Ishikawa (cell line): Measurements from ENCODE around the gene GALNT10.

Experiments
- CEBPB ChIP-seq: IDR thresholded peaks from 2 replicates; pipeline ENCODE4 v1.6.1; 2012
- CREB1 ChIP-seq: IDR thresholded peaks from 2 replicates; pipeline ENCODE4 v1.6.1; 2012; ENCODE audit warnings: low read depth
- EP300 ChIP-seq: IDR thresholded peaks from 2 replicates; pipeline ENCODE4 v1.6.1; 2012; ENCODE audit warnings: borderline replicate concordance
- FOXM1 ChIP-seq: IDR thresholded peaks from 2 replicates; pipeline ENCODE4 v1.6.1; 2012; ENCODE audit warnings: low read depth, borderline replicate concordance
- MAX ChIP-seq: IDR thresholded peaks from 2 replicates; pipeline ENCODE4 v1.6.1; 2012
- NFIC ChIP-seq: IDR thresholded peaks from 2 replicates; pipeline ENCODE4 v1.6.1; 2012
- RAD21 ChIP-seq: IDR thresholded peaks from 2 replicates; pipeline ENCODE4 v1.6.1; 2012; ENCODE audit warnings: low read depth
- TAF1 ChIP-seq: IDR thresholded peaks from 2 replicates; pipeline ENCODE4 v1.6.1; 2012; ENCODE audit warnings: low read depth, mild to moderate bottlenecking
- TCF12 ChIP-seq: IDR thresholded peaks from 2 replicates; pipeline ENCODE4 v1.6.1; 2012; ENCODE audit warnings: low read depth
- TEAD4 ChIP-seq: IDR thresholded peaks from 2 replicates; pipeline ENCODE4 v1.6.1; 2012
- YY1 ChIP-seq: IDR thresholded peaks from 2 replicates; pipeline ENCODE4 v1.6.1; 2012; ENCODE audit warnings: low read depth
- ZBTB7A ChIP-seq: IDR thresholded peaks from 2 replicates; pipeline ENCODE4 v1.6.1; 2012; ENCODE audit warnings: low read depth
- TF ChIP-seq, protein P1 (sequence below): IDR thresholded peaks from 2 replicates; pipeline ENCODE4 v1.6.1; 2012; ENCODE audit warnings: low read depth, mild to moderate bottlenecking

DNA sequence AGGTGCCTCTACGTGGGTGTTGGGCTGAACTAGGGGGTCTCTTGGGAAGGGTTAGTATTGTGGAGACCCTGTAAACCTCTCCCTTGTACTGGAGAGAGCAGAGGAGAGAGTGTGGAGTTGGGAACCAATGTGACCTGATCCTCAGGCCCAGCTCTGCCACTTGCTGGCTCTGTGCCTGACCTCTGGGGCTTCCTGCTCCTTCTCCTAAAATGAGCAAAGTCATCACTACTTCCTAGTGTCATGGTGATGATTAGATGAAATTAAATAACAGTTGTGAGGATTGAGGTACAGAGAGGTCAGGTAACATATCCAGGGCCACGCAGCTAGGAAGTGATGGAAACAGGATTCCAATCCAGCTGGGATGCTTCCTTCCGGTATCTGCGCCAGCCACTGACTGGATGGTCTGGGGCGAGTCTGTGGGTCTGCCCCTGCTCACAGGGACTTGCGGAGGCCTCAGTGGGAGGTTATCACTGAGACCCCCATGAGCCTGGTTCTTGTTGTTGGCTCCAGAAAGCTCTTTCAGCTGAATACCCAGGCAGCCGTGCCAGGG, 9.2 kb downstream of the GALNT10 start:
- TF ChIP-seq YY1: no peak
- TF ChIP-seq NFIC: no peak
- TF ChIP-seq RAD21: no peak
- no peak for TF ChIP-seq ZBTB7A
- no peak for TF ChIP-seq TEAD4
- TF ChIP-seq CREB1: no peak
- no peak for TF ChIP-seq TCF12
- no peak for TF ChIP-seq EP300
- TF ChIP-seq CEBPB: no peak
- TF ChIP-seq, protein P1, sequence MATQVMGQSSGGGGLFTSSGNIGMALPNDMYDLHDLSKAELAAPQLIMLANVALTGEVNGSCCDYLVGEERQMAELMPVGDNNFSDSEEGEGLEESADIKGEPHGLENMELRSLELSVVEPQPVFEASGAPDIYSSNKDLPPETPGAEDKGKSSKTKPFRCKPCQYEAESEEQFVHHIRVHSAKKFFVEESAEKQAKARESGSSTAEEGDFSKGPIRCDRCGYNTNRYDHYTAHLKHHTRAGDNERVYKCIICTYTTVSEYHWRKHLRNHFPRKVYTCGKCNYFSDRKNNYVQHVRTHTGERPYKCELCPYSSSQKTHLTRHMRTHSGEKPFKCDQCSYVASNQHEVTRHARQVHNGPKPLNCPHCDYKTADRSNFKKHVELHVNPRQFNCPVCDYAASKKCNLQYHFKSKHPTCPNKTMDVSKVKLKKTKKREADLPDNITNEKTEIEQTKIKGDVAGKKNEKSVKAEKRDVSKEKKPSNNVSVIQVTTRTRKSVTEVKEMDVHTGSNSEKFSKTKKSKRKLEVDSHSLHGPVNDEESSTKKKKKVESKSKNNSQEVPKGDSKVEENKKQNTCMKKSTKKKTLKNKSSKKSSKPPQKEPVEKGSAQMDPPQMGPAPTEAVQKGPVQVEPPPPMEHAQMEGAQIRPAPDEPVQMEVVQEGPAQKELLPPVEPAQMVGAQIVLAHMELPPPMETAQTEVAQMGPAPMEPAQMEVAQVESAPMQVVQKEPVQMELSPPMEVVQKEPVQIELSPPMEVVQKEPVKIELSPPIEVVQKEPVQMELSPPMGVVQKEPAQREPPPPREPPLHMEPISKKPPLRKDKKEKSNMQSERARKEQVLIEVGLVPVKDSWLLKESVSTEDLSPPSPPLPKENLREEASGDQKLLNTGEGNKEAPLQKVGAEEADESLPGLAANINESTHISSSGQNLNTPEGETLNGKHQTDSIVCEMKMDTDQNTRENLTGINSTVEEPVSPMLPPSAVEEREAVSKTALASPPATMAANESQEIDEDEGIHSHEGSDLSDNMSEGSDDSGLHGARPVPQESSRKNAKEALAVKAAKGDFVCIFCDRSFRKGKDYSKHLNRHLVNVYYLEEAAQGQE: no peak
- no peak for TF ChIP-seq MAX
- no peak for TF ChIP-seq FOXM1
- no peak for TF ChIP-seq TAF1
